K562 (cell line): ENCODE data around the gene SAMD8. TPM values are rescaled to one million over a fixed set of nuclear protein-coding genes. Genes with fewer than 3 reads are reported as not detected.

ENCODE experiments used
- BHLHE40 ChIP-seq: IDR thresholded peaks from 2 replicates; pipeline ENCODE4 v1.6.1; 2011; ENCODE audit warnings: low read length, improper control_type of control experiment
- CAMTA2 ChIP-seq: fragments of 250-450 bp; sonication (Bioruptor Pico); conservative IDR thresholded peaks from 2 replicates; pipeline ENCODE4 v1.5.1; 2022
- GTF2E2 ChIP-seq: fragments of 200-800 bp; sonication (Bioruptor generic); IDR thresholded peaks from 2 replicates; pipeline ENCODE4 v1.6.1; 2016; ENCODE audit warnings: missing genetic modification characterization, missing compliant biosample characterization
- HDAC1 ChIP-seq, 2 experiments: fragments of 450-650 bp; IDR thresholded peaks; 2 replicates each; pipeline ENCODE4 v1.6.1; 2016 to 2017; ENCODE audit warnings: inconsistent platforms in 1 of 2, mild to moderate bottlenecking in 1 of 2, moderate library complexity in 1 of 2
- KAT7 ChIP-seq: sonication (generic); formaldehyde crosslinking; IDR thresholded peaks from 2 replicates; pipeline ENCODE4 v1.8.0; 2022; ENCODE audit warnings: missing genetic modification reagents, mild to moderate bottlenecking, borderline replicate concordance
- LCOR ChIP-seq: sonication (generic); formaldehyde crosslinking; IDR thresholded peaks from 2 replicates; pipeline ENCODE4 v1.8.0; 2022; ENCODE audit warnings: mild to moderate bottlenecking, missing genetic modification reagents
- MCM5 ChIP-seq: fragments of 450-650 bp; IDR thresholded peaks from 2 replicates; pipeline ENCODE4 v1.6.1; 2016; ENCODE audit warnings: low read depth
- PHF20 ChIP-seq: fragments of 450-650 bp; IDR thresholded peaks from 2 replicates; pipeline ENCODE4 v1.6.1; 2018; ENCODE audit not compliant: partially characterized antibody
- RBM17 ChIP-seq: fragments of 200-400 bp; formaldehyde crosslinking; IDR thresholded peaks from 2 replicates; pipeline ENCODE4 v1.6.1; 2017; ENCODE audit warnings: low read depth, mild to moderate bottlenecking, low read length, borderline replicate concordance
- RFX5 ChIP-seq: IDR thresholded peaks from 2 replicates; pipeline ENCODE4 v1.6.1; 2011; ENCODE audit warnings: low read depth, mild to moderate bottlenecking, improper control_type of control experiment, low read length
- SAP30 ChIP-seq: fragments of 200-600 bp; sonication (generic); IDR thresholded peaks from 2 replicates; pipeline ENCODE4 v1.6.1; 2012; ENCODE audit warnings: borderline replicate concordance, low read depth, mild to moderate bottlenecking, moderate library complexity, low read length, control low read depth, inconsistent platforms; ENCODE audit not compliant: insufficient read depth, poor library complexity, severe bottlenecking
- SIN3A ChIP-seq, 2 experiments: fragments of 150-350 bp in 1 of 2; IDR thresholded peaks; 2 replicates each; pipeline ENCODE4 v1.6.1; 2011 to 2016; ENCODE audit warnings: borderline replicate concordance in 2 of 2, low read depth in 2 of 2, low read length in 2 of 2, mild to moderate bottlenecking in 2 of 2, moderate library complexity in 2 of 2; ENCODE audit not compliant: control insufficient read depth in 1 of 2
- TAF7 ChIP-seq: fragments of 450-650 bp; IDR thresholded peaks from 2 replicates; pipeline ENCODE4 v1.6.1; 2016; ENCODE audit warnings: missing genetic modification characterization, missing compliant biosample characterization
- THRAP3 ChIP-seq: fragments of 450-650 bp; IDR thresholded peaks from 2 replicates; pipeline ENCODE4 v1.6.1; 2016; ENCODE audit warnings: mild to moderate bottlenecking, inconsistent platforms, borderline replicate concordance
- WHSC1 ChIP-seq: IDR thresholded peaks from one replicate; pipeline ENCODE4 v1.6.1; 2012; ENCODE audit warnings: low read length, control low read depth, inconsistent platforms
- ZNF217 ChIP-seq: sonication (generic); formaldehyde crosslinking; IDR thresholded peaks from 2 replicates; pipeline ENCODE4 v1.8.0; 2022; ENCODE audit warnings: mild to moderate bottlenecking, missing genetic modification reagents
- ZNF274 ChIP-seq: IDR thresholded peaks from 2 replicates; pipeline ENCODE4 v1.6.1; 2011; ENCODE audit warnings: low read depth, mild to moderate bottlenecking, low read length, moderate library complexity, borderline replicate concordance
- ZNF282 ChIP-seq: sonication (generic); formaldehyde crosslinking; IDR thresholded peaks from 2 replicates; pipeline ENCODE4 v1.8.1; 2023; ENCODE audit warnings: missing genetic modification reagents
- ZNF3 ChIP-seq: fragments of 250-450 bp; sonication (Bioruptor Pico); IDR thresholded peaks from 2 replicates; pipeline ENCODE4 v1.5.0; 2021; ENCODE audit warnings: mild to moderate bottlenecking, moderate library complexity
- ZZZ3 ChIP-seq: fragments of 450-650 bp; IDR thresholded peaks from 2 replicates; pipeline ENCODE4 v1.6.1; 2016; ENCODE audit warnings: antibody characterized with exemption, mild to moderate bottlenecking, moderate library complexity
- polyA plus RNA-seq, 8 experiments: library from polyadenylated mRNA; depleted of rRNA in 4 of 8; stranded (reverse) in 5 of 8; unstranded in 3 of 8; fragments of >200 nt; fragmentation: Nextera tagmentation in 2 of 8; fragmentation: Illumina TruSeq in 1 of 8; extraction: Ambion mirVana in 2 of 8; extraction: Trizol in 1 of 8; gene quantifications; 2 replicates each; pipeline versions ENCODE4 v1.2.1 to v1.2.3, GENCODE V29; 2011 to 2014; ENCODE audit warnings: inconsistent platforms in 1 of 8, missing spikeins in 1 of 8
- total RNA-seq, 7 experiments: library from RNA; depleted of rRNA in 6 of 7; stranded (reverse); fragments of >200 nt in 6 of 7; fragmentation: Illumina TruSeq in 2 of 7; extraction: Trizol in 2 of 7; gene quantifications; 2 replicates each; pipeline versions ENCODE4 v1.2.1 to v1.2.3, GENCODE V29; 2011 to 2021; ENCODE audit warnings: low replicate concordance in 1 of 7
- TF ChIP-seq, protein P1 (sequence below), 2 experiments: IDR thresholded peaks; 2 replicates each; pipeline ENCODE4 v1.6.1; 2011; ENCODE audit warnings: borderline replicate concordance in 1 of 2, control low read depth in 1 of 2, low read depth in 1 of 2, low read length in 1 of 2, mild to moderate bottlenecking in 1 of 2, mixed read lengths in 1 of 2, moderate library complexity in 1 of 2; ENCODE audit not compliant: insufficient read depth in 1 of 2, insufficient read length in 1 of 2, poor library complexity in 1 of 2, severe bottlenecking in 1 of 2; ENCODE audit errors: extremely low read depth in 1 of 2
- TF ChIP-seq, protein P2 (sequence below): sonication (generic); IDR thresholded peaks from 2 replicates; pipeline ENCODE4 v1.6.1; 2016
- TF ChIP-seq, protein P3 (sequence below), 2 experiments: fragments of 450-650 bp in 1 of 2; sonication (generic) in 1 of 2; formaldehyde crosslinking; conservative IDR thresholded peaks; 2 replicates each; pipeline versions ENCODE4 v1.4.0 to v1.8.1; 2020 to 2022; ENCODE audit warnings: mild to moderate bottlenecking in 1 of 2, missing genetic modification reagents in 1 of 2
- TF ChIP-seq, protein P4 (sequence below): fragments of 200-800 bp; sonication (Bioruptor generic); IDR thresholded peaks from 2 replicates; pipeline ENCODE4 v1.6.1; 2017; ENCODE audit warnings: missing genetic modification characterization, missing compliant biosample characterization

SAMD8 gene
- total and polyA plus RNA-seq, 9 of the 15 experiments (the other 6 are each of a cell fraction or from before 2014, with no cell fraction given) = 2.7 to 16.1 (median 6.2) TPM

DNA sequence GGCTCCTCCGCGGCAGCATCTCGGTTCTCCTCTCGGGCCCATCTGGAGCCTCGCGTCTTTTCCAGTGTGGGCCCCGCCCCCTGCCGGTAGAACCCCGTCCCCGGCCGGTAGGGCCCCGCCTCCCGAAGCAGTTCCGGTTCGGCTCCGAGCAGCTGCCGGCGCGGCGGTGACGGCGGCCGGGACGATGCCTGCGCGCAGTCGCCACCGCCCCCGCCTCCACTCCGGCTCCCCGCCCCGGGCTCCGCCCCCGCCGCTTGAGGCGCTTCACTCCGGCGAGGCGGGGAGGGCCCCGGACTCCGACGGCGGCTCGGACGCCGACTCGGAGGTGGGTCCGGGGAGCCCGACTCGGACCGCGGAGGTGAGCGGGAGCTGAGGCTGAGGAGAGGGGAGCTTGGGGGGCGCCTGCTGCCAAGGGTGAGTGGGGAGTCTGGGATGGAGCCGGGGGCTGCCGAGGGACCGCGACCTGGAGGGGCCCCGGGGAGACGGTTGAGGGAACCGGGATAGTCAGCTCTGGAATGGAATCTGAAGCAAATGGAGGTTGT, at the start of gene SAMD8 (continued):
- TF ChIP-seq, protein P1, sequence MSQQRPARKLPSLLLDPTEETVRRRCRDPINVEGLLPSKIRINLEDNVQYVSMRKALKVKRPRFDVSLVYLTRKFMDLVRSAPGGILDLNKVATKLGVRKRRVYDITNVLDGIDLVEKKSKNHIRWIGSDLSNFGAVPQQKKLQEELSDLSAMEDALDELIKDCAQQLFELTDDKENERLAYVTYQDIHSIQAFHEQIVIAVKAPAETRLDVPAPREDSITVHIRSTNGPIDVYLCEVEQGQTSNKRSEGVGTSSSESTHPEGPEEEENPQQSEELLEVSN (IDR thresholded peaks at IDR 0.05; ENCODE audit: borderline replicate concordance in 1 of 2, extremely low read depth in 1 of 2, insufficient read depth in 1 of 2, insufficient read length in 1 of 2, low read depth in 1 of 2, low read length in 1 of 2, poor library complexity in 1 of 2, severe bottlenecking in 1 of 2) = no peak
- TF ChIP-seq HDAC1 (IDR thresholded peaks at IDR 0.05) (peak in 1 of 2 experiments; percentile 76; a peak in 1 of 4 replicates), GTF2E2 (no peak; the same call in 1 of the 2 replicates), RFX5 (no peak), MCM5 (no peak), BHLHE40 (no peak), ZNF274 (no peak), PHF20 (peak; percentile 83), ZZZ3 (no peak), SIN3A (IDR thresholded peaks at IDR 0.05; ENCODE audit: borderline replicate concordance in 2 of 2, control insufficient read depth in 1 of 2, low read depth in 2 of 2, low read length in 2 of 2) (no peak), RBM17 (no peak), WHSC1 (no peak), THRAP3 (no peak), TAF7 (no peak), LCOR (CRISPR knock-in tag) (0 out of 2 replicates have a peak, but pooled peaks have one; percentile 32), ZNF282 (no peak), ZNF3 (CRISPR knock-in tag) (no peak), KAT7 (CRISPR knock-in tag) (0 out of 2 replicates have a peak, but pooled peaks have one; percentile 62), ZNF217 (CRISPR knock-in tag) (no peak), SAP30 (peak; percentile 51), CAMTA2 (CRISPR knock-in tag) (no peak)
- TF ChIP-seq, protein P2, sequence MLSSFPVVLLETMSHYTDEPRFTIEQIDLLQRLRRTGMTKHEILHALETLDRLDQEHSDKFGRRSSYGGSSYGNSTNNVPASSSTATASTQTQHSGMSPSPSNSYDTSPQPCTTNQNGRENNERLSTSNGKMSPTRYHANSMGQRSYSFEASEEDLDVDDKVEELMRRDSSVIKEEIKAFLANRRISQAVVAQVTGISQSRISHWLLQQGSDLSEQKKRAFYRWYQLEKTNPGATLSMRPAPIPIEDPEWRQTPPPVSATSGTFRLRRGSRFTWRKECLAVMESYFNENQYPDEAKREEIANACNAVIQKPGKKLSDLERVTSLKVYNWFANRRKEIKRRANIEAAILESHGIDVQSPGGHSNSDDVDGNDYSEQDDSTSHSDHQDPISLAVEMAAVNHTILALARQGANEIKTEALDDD = no peak
- TF ChIP-seq, protein P3, sequence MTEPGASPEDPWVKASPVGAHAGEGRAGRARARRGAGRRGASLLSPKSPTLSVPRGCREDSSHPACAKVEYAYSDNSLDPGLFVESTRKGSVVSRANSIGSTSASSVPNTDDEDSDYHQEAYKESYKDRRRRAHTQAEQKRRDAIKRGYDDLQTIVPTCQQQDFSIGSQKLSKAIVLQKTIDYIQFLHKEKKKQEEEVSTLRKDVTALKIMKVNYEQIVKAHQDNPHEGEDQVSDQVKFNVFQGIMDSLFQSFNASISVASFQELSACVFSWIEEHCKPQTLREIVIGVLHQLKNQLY (CRISPR knock-in tag; conservative IDR thresholded peaks at IDR 0.05) = 0 out of 4 replicates have a peak, but pooled peaks of 1 of the 2 experiments have one; percentile 68
- TF ChIP-seq, protein P4, sequence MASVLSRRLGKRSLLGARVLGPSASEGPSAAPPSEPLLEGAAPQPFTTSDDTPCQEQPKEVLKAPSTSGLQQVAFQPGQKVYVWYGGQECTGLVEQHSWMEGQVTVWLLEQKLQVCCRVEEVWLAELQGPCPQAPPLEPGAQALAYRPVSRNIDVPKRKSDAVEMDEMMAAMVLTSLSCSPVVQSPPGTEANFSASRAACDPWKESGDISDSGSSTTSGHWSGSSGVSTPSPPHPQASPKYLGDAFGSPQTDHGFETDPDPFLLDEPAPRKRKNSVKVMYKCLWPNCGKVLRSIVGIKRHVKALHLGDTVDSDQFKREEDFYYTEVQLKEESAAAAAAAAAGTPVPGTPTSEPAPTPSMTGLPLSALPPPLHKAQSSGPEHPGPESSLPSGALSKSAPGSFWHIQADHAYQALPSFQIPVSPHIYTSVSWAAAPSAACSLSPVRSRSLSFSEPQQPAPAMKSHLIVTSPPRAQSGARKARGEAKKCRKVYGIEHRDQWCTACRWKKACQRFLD (CRISPR knock-in tag) = no peak
